Measurements from ENCODE around the gene OXLD1. TPM values are rescaled to one million over a fixed set of nuclear protein-coding genes. Genes with fewer than 3 reads are reported as not detected.
"Not testable (repeated sequence)": the region's sequence is repeated elsewhere in the genome, so short reads cannot be mapped to it uniquely, and the experiment has no call there.

Gene OXLD1
- polyA plus RNA-seq, 2 donors: 38.1 to 46.1 TPM

GRCh38 chr17:81635973-81636504 lies 30.4 kb downstream of the OXLD1 start:
- peak overlapping the region; percentile 76 to 96 for H3K4me3 ChIP-seq (ENCODE audit: low read depth in 1 of 2, low read length in 2 of 2)
- peak overlapping the region; percentile 96 to 97 for H3K27ac ChIP-seq (ENCODE audit: low read depth in 2 of 2, low read length in 1 of 2)
- no peaks in the 10 kb centered on the region for H3K36me3 ChIP-seq (ENCODE audit: control insufficient read depth in 2 of 2, insufficient read depth in 2 of 2, low read length in 1 of 2)
- WGBS, 2 donors: 26 to 37% methylated on average over 18 of the region's 18 CpGs
- H3K4me1 ChIP-seq (ENCODE audit: control insufficient read depth in 2 of 2, insufficient read depth in 2 of 2, low read length in 1 of 2): peaks cover 0 to 3% of the 10 kb centered on the region in 2 donors
- no peaks in the 10 kb centered on the region for H3K27me3 ChIP-seq (ENCODE audit: control insufficient read depth in 1 of 2, insufficient read depth in 2 of 2, low read length in 2 of 2)
- no peaks in the 10 kb centered on the region for H3K9me3 ChIP-seq (ENCODE audit: control insufficient read depth in 2 of 2, insufficient read depth in 1 of 2, low read depth in 1 of 2, low read length in 1 of 2)

- Histone ChIP-seq H3K9me3 (ENCODE audit: control insufficient read depth in 2 of 2, insufficient read depth in 1 of 2, low read depth in 1 of 2, low read length in 1 of 2) (no peaks in the 10 kb centered on the region), H3K4me1 (ENCODE audit: control insufficient read depth in 2 of 2, insufficient read depth in 2 of 2, low read length in 1 of 2) (peaks cover 0 to 3% of the 10 kb centered on the region in 2 donors), H3K36me3 (ENCODE audit: control insufficient read depth in 2 of 2, insufficient read depth in 2 of 2, low read length in 1 of 2) (no peaks in the 10 kb centered on the region), H3K4me3 (ENCODE audit: low read depth in 1 of 2, low read length in 2 of 2) (peak overlapping the region in 1 of 2 donors; percentile 96), H3K27me3 (ENCODE audit: control insufficient read depth in 1 of 2, insufficient read depth in 2 of 2, low read length in 2 of 2) (no peaks in the 10 kb centered on the region), H3K27ac (ENCODE audit: low read depth in 2 of 2, low read length in 1 of 2) (peak overlapping the region; percentile 66 to 97)
- WGBS, 2 donors: 50 to 63% methylated on average over 5 of the region's 5 CpGs
Measured at GRCh38 chr17:81635431-81635830, 31.0 kb downstream of the OXLD1 start.

- H3K4me3 ChIP-seq (ENCODE audit: low read depth in 1 of 2, low read length in 2 of 2): no peak overlapping the region
- peaks cover 0 to 3% of the 10 kb centered on the region in 2 donors for H3K4me1 ChIP-seq (ENCODE audit: control insufficient read depth in 2 of 2, insufficient read depth in 2 of 2, low read length in 1 of 2)
- 74 to 83% methylated on average over 7 of the region's 7 CpGs for WGBS, 2 donors
- no peaks in the 10 kb centered on the region for H3K27me3 ChIP-seq (ENCODE audit: control insufficient read depth in 1 of 2, insufficient read depth in 2 of 2, low read length in 2 of 2)
- H3K9me3 ChIP-seq (ENCODE audit: control insufficient read depth in 2 of 2, insufficient read depth in 1 of 2, low read depth in 1 of 2, low read length in 1 of 2): no peaks in the 10 kb centered on the region
- H3K27ac ChIP-seq (ENCODE audit: low read depth in 2 of 2, low read length in 1 of 2): peak overlapping the region in 1 of 2 donors; percentile 7
- H3K36me3 ChIP-seq (ENCODE audit: control insufficient read depth in 2 of 2, insufficient read depth in 2 of 2, low read length in 1 of 2): peaks cover 4 to 7% of the 10 kb centered on the region in 2 donors
Measured at GRCh38 chr17:81631482-81631881, 34.9 kb downstream of the OXLD1 start.

GRCh38 chr17:81630274-81630673 lies 36.1 kb downstream of the OXLD1 start:
- Histone ChIP-seq H3K36me3 (ENCODE audit: control insufficient read depth in 2 of 2, insufficient read depth in 2 of 2, low read length in 1 of 2) (peaks cover 4 to 12% of the 10 kb centered on the region in 2 donors), H3K4me1 (ENCODE audit: control insufficient read depth in 2 of 2, insufficient read depth in 2 of 2, low read length in 1 of 2) (peaks cover 0 to 3% of the 10 kb centered on the region in 2 donors), H3K27ac (ENCODE audit: low read depth in 2 of 2, low read length in 1 of 2) (no peak overlapping the region), H3K4me3 (ENCODE audit: low read depth in 1 of 2, low read length in 2 of 2) (no peak overlapping the region), H3K9me3 (ENCODE audit: control insufficient read depth in 2 of 2, insufficient read depth in 1 of 2, low read depth in 1 of 2, low read length in 1 of 2) (no peaks in the 10 kb centered on the region), H3K27me3 (ENCODE audit: control insufficient read depth in 1 of 2, insufficient read depth in 2 of 2, low read length in 2 of 2) (no peaks in the 10 kb centered on the region)
- 86% methylated on average over 8 of the region's 8 CpGs for WGBS, 2 donors

GRCh38 chr17:81621494-81622130 lies 44.8 kb downstream of the OXLD1 start:
- Histone ChIP-seq H3K4me1 (ENCODE audit: control insufficient read depth in 2 of 2, insufficient read depth in 2 of 2, low read length in 1 of 2) (no peaks in the 10 kb centered on the region), H3K36me3 (ENCODE audit: control insufficient read depth in 2 of 2, insufficient read depth in 2 of 2, low read length in 1 of 2) (peaks cover 15 to 31% of the 10 kb centered on the region in 2 donors), H3K27ac (ENCODE audit: low read depth in 2 of 2, low read length in 1 of 2) (no peak overlapping the region), H3K27me3 (ENCODE audit: control insufficient read depth in 1 of 2, insufficient read depth in 2 of 2, low read length in 2 of 2) (no peaks in the 10 kb centered on the region), H3K9me3 (ENCODE audit: control insufficient read depth in 2 of 2, insufficient read depth in 1 of 2, low read depth in 1 of 2, low read length in 1 of 2) (no peaks in the 10 kb centered on the region), H3K4me3 (ENCODE audit: low read depth in 1 of 2, low read length in 2 of 2) (no peak overlapping the region)
- WGBS, 2 donors: 70 to 82% methylated on average over 11 of the region's 11 CpGs

GRCh38 chr17:81618307-81618706 lies 48.1 kb downstream of the OXLD1 start:
- not testable (repeated sequence) for H3K27ac ChIP-seq (ENCODE audit: low read depth in 2 of 2, low read length in 1 of 2); H3K27me3 ChIP-seq (ENCODE audit: control insufficient read depth in 1 of 2, insufficient read depth in 2 of 2, low read length in 2 of 2); H3K4me3 ChIP-seq (ENCODE audit: low read depth in 1 of 2, low read length in 2 of 2); H3K4me1 ChIP-seq (ENCODE audit: control insufficient read depth in 2 of 2, insufficient read depth in 2 of 2, low read length in 1 of 2); H3K9me3 ChIP-seq (ENCODE audit: control insufficient read depth in 2 of 2, insufficient read depth in 1 of 2, low read depth in 1 of 2, low read length in 1 of 2)
- 96% methylated on average over 23 to 29 of the region's 36 CpGs for WGBS, 2 donors
- H3K36me3 ChIP-seq (ENCODE audit: control insufficient read depth in 2 of 2, insufficient read depth in 2 of 2, low read length in 1 of 2): peaks cover 19 to 31% of the 10 kb centered on the region in 2 donors

GRCh38 chr17:81616877-81617276 lies 49.5 kb downstream of the OXLD1 start:
- Histone ChIP-seq H3K4me3 (ENCODE audit: low read depth in 1 of 2, low read length in 2 of 2) (no peak overlapping the region), H3K9me3 (ENCODE audit: control insufficient read depth in 2 of 2, insufficient read depth in 1 of 2, low read depth in 1 of 2, low read length in 1 of 2) (no peaks in the 10 kb centered on the region), H3K27ac (ENCODE audit: low read depth in 2 of 2, low read length in 1 of 2) (no peak overlapping the region), H3K27me3 (ENCODE audit: control insufficient read depth in 1 of 2, insufficient read depth in 2 of 2, low read length in 2 of 2) (no peaks in the 10 kb centered on the region), H3K36me3 (ENCODE audit: control insufficient read depth in 2 of 2, insufficient read depth in 2 of 2, low read length in 1 of 2) (peaks cover 28 to 36% of the 10 kb centered on the region in 2 donors), H3K4me1 (ENCODE audit: control insufficient read depth in 2 of 2, insufficient read depth in 2 of 2, low read length in 1 of 2) (no peaks in the 10 kb centered on the region)
- WGBS, 2 donors: 42 to 68% methylated on average over 7 of the region's 7 CpGs

- Histone ChIP-seq H3K4me1 (ENCODE audit: control insufficient read depth in 2 of 2, insufficient read depth in 2 of 2, low read length in 1 of 2) (no peaks in the 10 kb centered on the region), H3K27me3 (ENCODE audit: control insufficient read depth in 1 of 2, insufficient read depth in 2 of 2, low read length in 2 of 2) (no peaks in the 10 kb centered on the region), H3K36me3 (ENCODE audit: control insufficient read depth in 2 of 2, insufficient read depth in 2 of 2, low read length in 1 of 2) (peaks cover 19 to 27% of the 10 kb centered on the region in 2 donors), H3K4me3 (ENCODE audit: low read depth in 1 of 2, low read length in 2 of 2) (no peak overlapping the region), H3K9me3 (ENCODE audit: control insufficient read depth in 2 of 2, insufficient read depth in 1 of 2, low read depth in 1 of 2, low read length in 1 of 2) (no peaks in the 10 kb centered on the region), H3K27ac (ENCODE audit: low read depth in 2 of 2, low read length in 1 of 2) (no peak overlapping the region)
- WGBS, 2 donors: 90 to 95% methylated on average over 4 of the region's 4 CpGs
Measured at GRCh38 chr17:81615401-81615930, 50.9 kb downstream of the OXLD1 start.

Data from esophagus (tissue), 2 donors.